Uterus (tissue), 2 donors: ENCODE measurements around the gene GSTM4.

Experiments
- CTCF ChIP-seq, 4 experiments: fragments of 200-600 bp in 2 of 4; fragments of 450-650 bp in 2 of 4; sonication (generic) in 2 of 4; IDR thresholded peaks; one replicate each; pipeline ENCODE4 v1.5.1; 2016 to 2019; ENCODE audit warnings: antibody characterized with exemption in 4 of 4, mild to moderate bottlenecking in 2 of 4, moderate library complexity in 1 of 4
- POLR2A ChIP-seq, 2 donors: fragments of 450-650 bp; IDR thresholded peaks; one replicate each; pipeline ENCODE4 v1.6.1; 2016; ENCODE audit warnings: antibody characterized with exemption in 2 of 2, mild to moderate bottlenecking in 1 of 2, moderate library complexity in 1 of 2

GRCh38 chr1:109689844-109690405 lies 34.0 kb downstream of the GSTM4 start:
- TF ChIP-seq CTCF (IDR thresholded peaks at IDR 0.05) (no peak), POLR2A (IDR thresholded peaks at IDR 0.05) (no peak)
